NCI-H1105 (cell line): ENCODE measurements around the gene SAT1.

Source experiments
- DNase-seq: peaks from one replicate; lab custom pipeline; 2025; lab: John Stamatoyannopoulos, UW

Gene SAT1

DNA sequence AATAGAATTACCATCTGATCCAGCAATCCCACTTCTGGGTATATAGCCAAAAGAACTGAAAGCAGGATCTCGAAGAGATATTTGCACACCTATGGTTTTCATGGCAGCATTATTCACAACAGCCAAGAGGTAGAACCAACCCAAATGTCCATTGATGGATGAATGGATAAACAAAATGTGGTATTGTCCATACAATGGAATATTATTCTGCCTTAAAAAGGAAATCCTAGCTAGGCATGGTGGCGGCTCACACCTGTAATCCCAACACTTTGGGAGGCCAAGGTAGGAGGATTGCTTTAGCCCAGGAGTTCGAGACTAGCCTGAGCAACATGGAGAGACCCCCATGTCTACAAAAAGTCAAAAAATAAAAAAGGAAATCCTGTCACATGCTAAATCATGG, 27.3 kb downstream of the SAT1 start:
- DNase-seq, result no peak

DNA sequence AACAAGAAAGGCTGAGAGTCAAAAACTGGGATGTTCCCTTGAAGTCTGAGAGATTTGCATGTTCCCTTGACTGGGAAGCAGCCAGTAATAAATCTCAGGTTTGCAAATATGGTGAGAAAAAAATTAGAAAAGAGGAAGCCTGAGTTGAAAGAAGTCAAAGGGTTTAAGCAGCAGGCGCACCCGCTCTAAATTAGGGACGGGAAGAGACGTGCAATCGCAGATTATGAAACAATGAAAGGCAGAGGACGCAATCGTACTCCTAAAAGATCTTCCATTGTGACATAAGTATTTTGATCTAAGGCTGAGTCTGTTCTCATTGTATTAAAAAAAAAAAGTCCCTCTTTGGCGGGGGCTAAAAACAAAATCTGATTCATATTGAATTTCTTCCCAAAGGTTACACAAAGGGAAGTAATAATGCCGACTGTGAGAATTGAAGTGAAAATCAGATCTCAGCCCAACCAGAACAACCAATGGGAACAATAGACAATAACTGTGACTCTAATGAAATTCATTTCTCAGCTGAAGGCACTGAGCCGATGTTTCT, 28.2 kb downstream of the SAT1 start:
- DNase-seq, result no peak

DNA sequence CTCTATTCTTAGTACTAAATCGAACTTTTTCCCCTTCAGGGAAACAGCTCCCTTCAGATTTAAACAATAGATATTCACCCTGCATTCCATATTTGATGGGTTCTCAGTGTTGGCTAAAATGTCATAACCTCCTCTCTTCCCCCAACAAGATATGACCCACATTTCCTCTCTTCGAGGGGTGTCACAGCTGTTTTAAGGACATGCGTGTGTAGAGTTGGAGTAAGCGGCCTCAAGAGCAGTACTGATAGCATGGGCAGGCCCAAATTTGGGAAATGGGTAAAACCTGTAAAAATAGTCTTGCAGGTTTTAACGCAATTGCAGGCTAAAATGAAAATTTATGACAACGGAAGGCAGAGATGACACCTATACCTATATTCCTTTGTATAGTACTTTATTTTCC, 28.7 kb downstream of the SAT1 start:
- no peak for DNase-seq

DNA sequence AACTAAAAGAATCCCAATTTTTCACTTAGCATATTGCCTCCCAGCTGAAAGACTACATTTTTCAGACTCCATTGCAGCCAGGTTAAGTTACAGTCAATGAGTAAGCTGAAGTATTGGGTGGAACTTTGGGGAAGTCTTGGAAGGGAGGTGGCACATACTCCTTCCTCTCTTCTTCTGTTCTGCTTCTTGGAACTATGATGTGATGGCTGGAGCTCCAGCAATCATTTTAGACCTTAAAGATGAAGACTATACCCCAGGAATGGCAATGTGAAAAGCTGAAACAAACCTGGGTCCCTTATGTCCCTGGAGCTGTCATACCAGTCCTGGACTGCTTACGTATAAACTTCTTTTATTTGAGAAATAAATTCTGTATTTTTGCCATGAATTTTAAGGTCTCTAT, 30.8 kb downstream of the SAT1 start:
- DNase-seq, result no peak

DNA sequence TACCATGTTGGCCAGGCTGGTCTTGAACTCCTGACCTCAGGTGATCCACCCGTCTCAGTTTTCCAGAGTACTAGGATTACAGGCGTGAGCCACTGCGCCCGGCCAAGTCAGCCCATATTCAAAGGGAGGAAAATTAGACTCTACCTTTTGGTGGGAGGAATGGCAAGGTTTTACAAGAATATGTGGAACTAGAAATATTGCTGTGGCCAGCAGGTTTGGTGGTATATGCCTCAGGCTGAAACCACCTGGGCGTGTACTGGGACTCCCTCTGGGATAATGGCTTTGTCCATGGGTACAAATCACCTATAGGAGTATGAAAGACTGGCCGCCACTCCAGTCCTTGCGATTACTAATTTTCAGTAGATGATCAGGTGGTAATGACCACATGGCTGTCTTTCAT, 32.4 kb downstream of the SAT1 start:
- no peak for DNase-seq

DNA sequence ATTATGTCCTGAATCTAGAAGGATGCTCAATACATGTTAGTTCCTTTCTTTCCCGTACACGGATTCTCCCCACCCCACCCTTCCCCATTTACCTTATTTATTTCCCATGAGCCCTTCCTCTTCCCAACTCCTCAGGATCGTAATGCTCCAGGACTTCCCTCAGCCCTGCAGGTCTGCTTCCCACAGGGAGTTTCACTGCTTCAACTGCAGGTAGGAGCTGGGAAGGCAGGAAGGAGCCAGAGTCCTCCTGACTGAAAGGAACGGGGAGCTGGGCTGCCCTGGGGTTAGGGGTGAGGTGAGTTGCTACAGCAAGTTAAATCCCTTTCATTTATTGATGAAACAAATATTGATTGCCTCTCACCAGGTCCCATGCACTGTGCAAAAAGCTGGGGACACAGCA, 33.2 kb downstream of the SAT1 start:
- no peak for DNase-seq

DNA sequence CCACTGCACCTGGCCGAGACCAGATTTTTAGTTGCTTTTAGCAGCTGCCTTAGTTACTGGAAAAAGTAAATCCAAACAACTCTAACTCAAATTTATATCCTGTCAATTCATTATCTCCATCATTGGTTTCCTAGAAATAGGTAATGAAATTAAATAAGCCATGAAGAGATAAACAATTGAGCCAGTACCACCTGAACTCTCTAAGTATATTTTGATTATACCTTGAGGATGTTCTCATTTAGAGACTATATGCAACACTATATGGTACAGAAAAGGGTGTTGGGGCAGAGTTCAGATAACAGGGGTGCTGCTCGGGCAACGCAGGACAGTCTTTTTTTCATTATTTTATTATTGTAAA, 35.0 kb downstream of the SAT1 start:
- DNase-seq, result no peak

DNA sequence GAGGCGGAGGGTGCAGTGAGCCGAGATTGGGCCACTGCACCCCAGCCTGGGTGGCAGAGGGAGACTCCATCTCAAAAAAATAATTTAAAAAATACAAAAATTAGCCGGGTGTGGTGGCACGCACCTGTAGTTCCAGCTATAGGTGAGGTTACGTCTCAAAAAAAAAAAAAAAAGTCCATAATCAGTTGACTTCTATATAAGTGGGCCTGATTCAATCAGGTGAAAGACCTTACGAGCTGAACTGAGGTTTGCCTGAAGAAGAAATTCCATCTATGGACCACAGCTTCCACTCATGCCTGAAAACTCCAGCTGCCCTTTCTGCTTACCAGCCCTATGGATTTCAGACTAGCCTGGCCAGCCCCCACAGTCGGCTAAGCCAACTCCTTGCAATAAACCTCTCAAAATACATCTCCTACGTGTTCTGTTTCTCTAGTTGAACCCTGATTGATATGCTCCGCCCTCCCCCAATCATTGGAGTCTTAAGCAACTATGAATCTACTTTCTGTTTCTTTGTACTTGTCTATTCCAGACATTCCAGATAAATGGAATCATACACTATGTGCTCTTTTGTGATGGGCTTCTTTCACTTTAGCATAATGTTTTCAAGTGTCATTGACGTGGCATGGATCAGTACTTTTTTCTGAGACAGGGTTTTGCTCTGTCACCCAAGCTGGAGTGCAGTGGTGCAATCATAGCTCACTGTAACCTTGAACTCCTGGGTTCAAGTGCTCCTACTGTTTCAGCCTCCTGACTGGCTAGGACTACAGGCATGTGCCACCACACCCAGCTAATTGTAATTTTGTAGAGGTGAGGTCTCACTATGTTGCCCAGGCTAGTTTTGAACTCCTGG, 36.6 kb downstream of the SAT1 start:
- DNase-seq, result no peak

DNA sequence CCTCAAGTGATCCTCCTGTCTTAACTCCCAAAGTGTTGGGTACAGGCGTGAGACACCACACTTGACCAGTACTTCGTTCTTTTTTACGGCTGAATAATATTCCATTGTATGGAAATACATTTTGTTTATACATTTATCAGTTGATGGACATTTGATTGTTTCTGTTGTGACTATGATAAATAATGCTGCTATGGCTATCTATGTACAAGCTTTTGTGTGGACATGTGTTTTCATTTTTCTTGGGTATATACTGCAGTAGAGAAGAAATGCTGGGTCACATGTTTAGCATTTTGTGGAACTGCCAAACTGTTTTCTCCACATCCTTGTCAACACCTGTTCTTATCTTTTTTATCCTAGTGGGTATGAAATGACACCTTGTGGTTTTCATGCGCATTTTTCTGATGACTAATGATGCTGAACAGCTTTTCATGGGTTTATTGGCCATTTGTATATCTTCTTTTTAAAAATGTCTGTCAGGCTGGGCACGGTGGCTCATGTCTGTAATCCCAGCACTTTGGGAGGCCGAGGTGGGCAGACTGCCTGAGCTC, 37.3 kb downstream of the SAT1 start:
- DNase-seq, result no peak

DNA sequence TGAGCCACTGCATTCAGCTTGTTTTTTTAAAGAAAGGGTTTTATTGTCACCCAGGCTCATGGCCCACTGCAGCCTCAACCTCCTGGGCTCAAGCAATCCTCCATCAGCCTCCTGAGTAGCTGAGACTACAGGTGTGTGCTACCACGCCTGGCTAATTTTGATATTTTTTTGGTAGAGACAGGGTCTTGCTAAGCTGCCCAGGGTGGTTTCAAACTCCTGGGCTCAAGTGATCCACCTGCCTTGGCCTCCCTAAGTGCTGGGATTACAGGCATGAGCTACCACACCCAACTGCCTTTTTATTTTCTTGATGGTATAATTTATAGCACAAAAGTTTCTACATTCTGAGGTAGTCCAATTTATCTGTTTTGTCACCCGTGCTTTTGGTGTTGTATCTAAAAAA, 38.9 kb downstream of the SAT1 start:
- DNase-seq, result no peak

DNA sequence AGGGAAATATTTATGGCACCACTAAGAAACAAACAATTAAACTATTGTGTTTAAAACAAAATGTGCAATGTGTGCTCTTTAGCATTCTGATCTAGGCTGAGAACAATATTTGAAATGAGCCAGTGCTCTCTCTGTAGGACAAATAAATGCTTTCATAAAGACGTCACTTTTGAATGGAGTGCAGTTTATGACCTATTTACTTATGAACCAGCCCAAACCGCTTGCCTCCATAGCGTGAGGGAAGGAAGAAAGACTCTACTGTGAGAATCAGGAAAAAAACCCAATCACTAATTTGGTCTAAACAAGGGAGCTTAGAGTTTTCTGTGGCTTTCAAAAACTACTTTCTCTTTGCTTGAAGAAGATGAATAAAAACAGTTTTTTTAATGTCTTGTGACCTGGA, 39.4 kb downstream of the SAT1 start:
- DNase-seq, result no peak

DNA sequence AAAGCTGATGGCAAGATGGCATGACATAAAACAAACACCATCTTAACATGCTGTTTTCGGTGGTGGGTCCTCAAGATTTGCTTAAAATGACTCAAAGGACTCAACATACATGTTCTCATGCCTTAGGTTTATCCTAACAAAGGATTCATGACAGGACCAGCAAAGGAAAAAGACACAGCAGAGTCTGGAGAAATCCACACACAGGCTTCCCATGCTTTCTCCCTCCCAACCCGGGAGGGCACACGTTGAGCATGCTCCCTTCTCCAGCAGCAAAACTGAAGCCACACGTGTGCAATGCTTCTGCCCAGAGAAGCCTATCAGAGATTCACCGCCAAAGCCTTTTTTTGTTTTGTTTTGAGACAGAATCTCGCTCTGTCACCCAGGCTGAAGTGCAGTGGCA, 39.9 kb downstream of the SAT1 start:
- no peak for DNase-seq

DNA sequence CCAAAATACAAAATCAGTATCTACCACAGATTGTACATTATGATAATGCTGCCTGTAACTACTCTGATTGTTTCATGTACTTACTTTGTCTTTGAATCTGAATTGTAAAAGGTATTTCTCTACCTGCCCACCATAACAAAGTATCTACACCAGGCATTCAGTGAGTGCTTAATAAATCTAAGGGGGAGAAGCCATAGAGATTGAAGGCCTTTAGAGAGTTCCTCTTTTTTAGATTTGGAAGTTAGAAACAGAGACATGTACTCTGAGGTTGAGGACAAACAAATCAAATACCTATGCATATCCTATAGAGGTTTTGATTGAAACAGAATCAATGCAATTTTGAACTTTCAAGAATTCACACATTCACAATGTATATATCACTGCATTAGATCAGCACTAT, 42.7 kb downstream of the SAT1 start:
- DNase-seq, result no peak

DNA sequence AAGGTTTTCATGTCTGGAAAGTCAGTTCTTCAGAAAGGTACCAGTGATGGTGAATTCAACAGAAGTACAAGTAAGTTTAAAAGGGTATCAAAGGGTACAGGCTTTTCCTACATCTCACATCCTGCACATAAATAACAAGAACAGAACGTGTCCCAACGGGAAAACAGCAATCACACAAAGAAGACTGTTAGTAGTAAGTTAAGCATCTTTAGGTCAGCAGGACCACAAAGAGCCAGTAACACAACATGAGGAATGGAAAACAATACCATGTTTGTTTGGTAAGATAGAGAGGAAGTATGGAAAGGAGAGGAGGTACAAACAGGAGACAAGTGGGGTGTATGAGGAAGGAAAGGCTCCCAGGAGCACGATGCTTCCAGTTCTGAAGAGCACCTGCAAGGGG, 43.2 kb downstream of the SAT1 start:
- no peak for DNase-seq

DNA sequence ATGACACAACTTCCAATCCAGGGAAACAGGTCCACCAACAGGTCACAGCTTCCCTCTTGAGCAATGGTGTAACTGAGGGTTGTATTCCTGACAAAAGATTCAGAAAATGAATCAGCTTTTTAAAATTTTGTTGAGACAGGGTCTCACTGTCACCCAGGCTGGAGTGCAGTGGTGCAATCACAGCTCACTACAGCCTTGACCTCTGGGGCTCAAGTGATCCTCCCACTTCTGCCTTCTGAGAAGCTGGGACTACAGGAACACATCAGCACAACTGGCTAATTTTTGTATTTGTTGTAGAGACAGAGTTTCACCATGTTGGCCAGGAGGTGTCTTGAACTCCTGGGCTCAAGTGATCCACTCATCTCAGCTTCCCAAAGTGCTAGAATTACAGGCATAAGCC, 43.7 kb downstream of the SAT1 start:
- no peak for DNase-seq

DNA sequence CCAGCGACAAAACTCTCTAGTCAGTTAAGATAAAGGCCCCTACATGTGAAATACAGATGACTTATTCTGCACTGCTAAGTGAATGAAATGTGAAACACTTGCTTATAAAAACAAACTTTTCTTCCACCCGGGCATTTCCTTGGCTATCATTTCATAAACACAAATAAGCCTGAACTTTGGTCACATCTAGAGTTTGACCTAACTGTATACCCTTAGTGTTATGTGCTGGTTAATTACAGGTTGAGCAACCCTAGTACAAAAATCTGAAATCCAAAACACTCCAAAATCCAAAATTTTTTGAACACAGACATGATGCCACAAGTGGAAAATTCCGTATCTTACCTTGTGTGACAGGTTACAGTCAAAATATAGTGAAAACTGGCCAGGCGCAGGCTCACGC, 45.9 kb downstream of the SAT1 start:
- no peak for DNase-seq

DNA sequence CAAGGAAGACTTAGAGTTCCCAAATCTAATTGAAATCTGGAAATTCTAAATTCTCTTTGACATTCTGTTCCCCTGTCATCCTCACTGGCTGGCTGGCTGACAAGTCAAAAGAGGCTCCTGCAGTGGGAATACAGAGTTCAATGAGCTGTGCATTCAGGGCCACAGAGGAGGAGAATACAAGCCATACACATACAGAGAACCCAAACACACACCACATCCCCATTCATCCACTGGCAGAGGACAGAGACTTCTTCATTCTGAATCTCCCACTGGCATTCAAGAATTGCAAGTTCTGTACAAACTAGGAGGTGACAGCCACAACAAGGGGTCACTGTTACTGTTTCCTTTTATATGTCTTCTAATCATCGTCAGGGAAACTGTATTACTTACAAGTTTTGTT, 49.7 kb downstream of the SAT1 start:
- DNase-seq, result no peak
